Progenitor cell of endocrine pancreas (in vitro differentiated cells): ENCODE results near the gene LRMDA. TPM values are rescaled to one million over a fixed set of nuclear protein-coding genes. Genes with fewer than 3 reads are reported as not detected.

Experiments used
- DNase-seq: peaks from one replicate; pipeline ENCODE4 v3.0.0; 2021; ENCODE audit warnings: low spot score; ENCODE audit not compliant: unreplicated experiment
- H3K27ac Mint-ChIP-seq: 2 replicates; pipeline ENCODE4 v1.8.0; 2021; ENCODE audit warnings: mild to moderate bottlenecking, moderate library complexity, mixed read lengths
- H3K27me3 Mint-ChIP-seq: 2 replicates; pipeline ENCODE4 v1.8.0; 2021; ENCODE audit warnings: mixed read lengths
- H3K36me3 Mint-ChIP-seq: 2 replicates; pipeline ENCODE4 v1.8.0; 2022; ENCODE audit warnings: mixed read lengths; ENCODE audit not compliant: insufficient read depth
- H3K4me1 Mint-ChIP-seq: 2 replicates; pipeline ENCODE4 v1.8.0; 2021; ENCODE audit warnings: low read depth, mixed read lengths
- H3K4me3 Mint-ChIP-seq: 2 replicates; pipeline ENCODE4 v1.8.0; 2021; ENCODE audit warnings: low read depth, mild to moderate bottlenecking, moderate library complexity, mixed read lengths
- H3K9me3 Mint-ChIP-seq: 2 replicates; pipeline ENCODE4 v1.8.0; 2021; ENCODE audit warnings: low read depth, mixed read lengths
- total RNA-seq: library from RNA; stranded (reverse); gene quantifications from 2 replicates; pipeline ENCODE4 v1.2.1, GENCODE V29; 2021
- TF ChIP-seq, protein P1 (sequence below): fragments of 200-600 bp; sonication (generic); IDR thresholded peaks from one replicate; pipeline ENCODE4 v1.5.0; 2021; ENCODE audit warnings: antibody characterized with exemption, mild to moderate bottlenecking; ENCODE audit not compliant: unreplicated experiment

Gene LRMDA
- total RNA-seq, 1 donor from 2014 or later, result 6.5 TPM

DNA sequence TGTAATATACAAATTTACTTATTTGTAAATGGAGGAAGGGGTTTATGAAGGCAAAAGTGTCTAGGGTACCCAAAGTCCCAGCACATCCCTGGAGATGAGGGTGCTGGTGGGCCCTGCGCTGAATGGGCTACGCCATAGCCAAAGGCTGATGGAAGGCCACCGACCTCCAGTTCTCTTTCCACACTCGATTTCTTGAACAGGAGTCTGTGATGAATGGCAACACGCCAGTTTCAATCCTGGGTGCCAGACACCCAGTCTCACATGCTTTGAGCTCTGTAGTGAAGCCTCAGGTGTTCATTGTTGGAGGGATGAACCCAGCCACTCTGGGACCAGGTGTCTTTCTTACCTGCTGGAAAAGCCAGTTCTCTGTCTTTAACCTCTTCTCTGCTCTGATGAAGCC is 752 bp downstream of the LRMDA start:
- peaks cover 48% of the 10 kb centered on the region for H3K27me3 Mint-ChIP-seq
- H3K36me3 Mint-ChIP-seq, result peaks cover 1% of the 10 kb centered on the region
- H3K4me3 Mint-ChIP-seq, result peak overlapping the region; percentile 73
- DNase-seq, result no peak
- TF ChIP-seq, protein P1, sequence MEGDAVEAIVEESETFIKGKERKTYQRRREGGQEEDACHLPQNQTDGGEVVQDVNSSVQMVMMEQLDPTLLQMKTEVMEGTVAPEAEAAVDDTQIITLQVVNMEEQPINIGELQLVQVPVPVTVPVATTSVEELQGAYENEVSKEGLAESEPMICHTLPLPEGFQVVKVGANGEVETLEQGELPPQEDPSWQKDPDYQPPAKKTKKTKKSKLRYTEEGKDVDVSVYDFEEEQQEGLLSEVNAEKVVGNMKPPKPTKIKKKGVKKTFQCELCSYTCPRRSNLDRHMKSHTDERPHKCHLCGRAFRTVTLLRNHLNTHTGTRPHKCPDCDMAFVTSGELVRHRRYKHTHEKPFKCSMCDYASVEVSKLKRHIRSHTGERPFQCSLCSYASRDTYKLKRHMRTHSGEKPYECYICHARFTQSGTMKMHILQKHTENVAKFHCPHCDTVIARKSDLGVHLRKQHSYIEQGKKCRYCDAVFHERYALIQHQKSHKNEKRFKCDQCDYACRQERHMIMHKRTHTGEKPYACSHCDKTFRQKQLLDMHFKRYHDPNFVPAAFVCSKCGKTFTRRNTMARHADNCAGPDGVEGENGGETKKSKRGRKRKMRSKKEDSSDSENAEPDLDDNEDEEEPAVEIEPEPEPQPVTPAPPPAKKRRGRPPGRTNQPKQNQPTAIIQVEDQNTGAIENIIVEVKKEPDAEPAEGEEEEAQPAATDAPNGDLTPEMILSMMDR, result no peak
- no peaks in the 10 kb centered on the region for H3K9me3 Mint-ChIP-seq
- no peak overlapping the region for H3K27ac Mint-ChIP-seq
- H3K4me1 Mint-ChIP-seq, result peaks cover 27% of the 10 kb centered on the region

DNA sequence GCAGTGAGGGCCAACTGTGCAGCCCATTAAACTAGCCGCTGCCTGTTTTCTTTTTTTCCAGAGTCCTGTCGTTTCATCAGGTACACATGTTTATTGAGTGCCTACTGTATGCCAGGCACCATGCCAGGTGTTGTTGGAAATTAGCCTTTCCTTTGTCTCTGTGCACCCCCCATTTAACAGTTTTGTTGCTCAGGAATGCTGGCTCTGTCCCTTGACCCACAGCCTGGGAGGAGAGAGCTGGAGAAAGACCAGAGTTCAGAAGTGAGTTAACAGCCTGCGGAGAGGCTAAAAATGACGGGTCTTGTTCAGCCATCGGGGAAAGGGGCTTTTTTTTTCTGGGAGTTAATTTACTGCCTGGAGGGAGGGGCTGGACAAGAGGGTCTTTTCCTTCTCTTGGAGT is 1.3 kb downstream of the LRMDA start:
- Mint-ChIP-seq H3K27ac (no peak overlapping the region), H3K4me3 (no peak overlapping the region), H3K9me3 (no peaks in the 10 kb centered on the region), H3K27me3 (peaks cover 51% of the 10 kb centered on the region), H3K4me1 (peaks cover 27% of the 10 kb centered on the region), H3K36me3 (peaks cover 1% of the 10 kb centered on the region)
- DNase-seq, result no peak
- TF ChIP-seq, protein P1, result no peak

- no peak overlapping the region for H3K4me3 Mint-ChIP-seq
- peaks cover 1% of the 10 kb centered on the region for H3K36me3 Mint-ChIP-seq
- no peak for DNase-seq
- H3K4me1 Mint-ChIP-seq, result peaks cover 26% of the 10 kb centered on the region
- H3K27ac Mint-ChIP-seq, result no peak overlapping the region
- peaks cover 55% of the 10 kb centered on the region for H3K27me3 Mint-ChIP-seq
- TF ChIP-seq, protein P1, result no peak
- H3K9me3 Mint-ChIP-seq, result no peaks in the 10 kb centered on the region
These were observed 1.8 kb downstream of the LRMDA start for GRCh38 chr10:75433216-75433615.

DNA sequence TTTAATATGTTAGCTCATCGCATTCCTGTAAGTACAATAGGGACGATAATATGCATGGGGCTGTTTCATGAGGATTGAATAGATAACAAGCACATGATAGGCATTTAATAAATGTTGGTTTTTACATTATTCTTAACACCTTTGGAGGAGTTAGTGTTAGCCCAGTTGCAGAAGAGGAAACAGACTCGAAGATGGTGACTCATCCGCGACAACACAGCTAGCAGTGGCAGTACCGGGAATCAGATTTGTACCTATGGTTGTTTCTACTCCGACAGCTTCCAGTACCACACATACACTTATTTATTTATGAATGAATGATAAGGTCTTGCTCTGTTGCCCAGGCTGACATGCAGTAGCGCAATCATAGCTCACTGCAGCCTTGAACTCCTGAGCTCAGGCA is 2.9 kb downstream of the LRMDA start:
- no peak overlapping the region for H3K27ac Mint-ChIP-seq
- H3K4me1 Mint-ChIP-seq, result peaks cover 17% of the 10 kb centered on the region
- no peak for DNase-seq
- TF ChIP-seq, protein P1, result no peak
- no peaks in the 10 kb centered on the region for H3K9me3 Mint-ChIP-seq
- peaks cover 2% of the 10 kb centered on the region for H3K36me3 Mint-ChIP-seq
- H3K27me3 Mint-ChIP-seq, result peaks cover 63% of the 10 kb centered on the region
- H3K4me3 Mint-ChIP-seq, result no peak overlapping the region

DNA sequence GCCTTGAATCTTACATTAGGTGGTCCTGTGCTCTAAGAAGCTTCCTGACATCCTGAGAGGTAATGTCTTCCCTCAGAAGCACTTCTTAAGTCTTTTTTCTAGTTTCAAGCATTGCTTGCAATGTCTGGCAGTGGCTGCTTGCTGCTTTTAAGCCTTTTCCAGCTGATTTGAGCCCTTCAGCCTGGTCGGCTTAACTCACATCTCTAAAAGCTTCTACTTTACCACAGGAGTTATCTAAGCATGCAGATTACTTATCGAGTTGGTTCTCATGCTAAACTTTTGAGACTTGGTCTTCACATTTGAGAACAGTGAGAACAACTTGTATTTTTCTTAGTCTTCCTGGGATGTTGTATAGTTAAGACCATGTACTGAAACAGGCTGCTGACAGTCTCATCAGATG is 3.9 kb downstream of the LRMDA start:
- Mint-ChIP-seq H3K4me1 (peaks cover 8% of the 10 kb centered on the region), H3K9me3 (no peaks in the 10 kb centered on the region), H3K4me3 (no peak overlapping the region), H3K27ac (no peak overlapping the region), H3K27me3 (peaks cover 73% of the 10 kb centered on the region), H3K36me3 (peaks cover 4% of the 10 kb centered on the region)
- DNase-seq, result no peak
- TF ChIP-seq, protein P1, result no peak
